Endodermal cell (in vitro differentiated cells): ENCODE measurements around the gene NEK9. TPM values are rescaled to one million over a fixed set of nuclear protein-coding genes. Genes with fewer than 3 reads are reported as not detected.

Experiments
- DNase-seq: peaks from one replicate; pipeline ENCODE4 v3.0.0-alpha.2; 2017
- H3K27ac ChIP-seq: 2 replicates; pipeline ENCODE4 v1.5.1; 2013; ENCODE audit warnings: mild to moderate bottlenecking, low read depth, low read length, moderate library complexity
- H3K27me3 ChIP-seq: 2 replicates; pipeline ENCODE4 v1.6.1; 2013; ENCODE audit warnings: mild to moderate bottlenecking, low read length, moderate library complexity; ENCODE audit not compliant: insufficient read depth, control insufficient read depth, poor library complexity, severe bottlenecking
- H3K36me3 ChIP-seq: 2 replicates; pipeline ENCODE4 v1.7.0; 2013; ENCODE audit warnings: mild to moderate bottlenecking, low read length, moderate library complexity; ENCODE audit not compliant: control insufficient read depth, insufficient read depth
- H3K4me1 ChIP-seq: one replicate; pipeline ENCODE4 v1.7.0; 2013; ENCODE audit warnings: low read length; ENCODE audit not compliant: control insufficient read depth, insufficient read depth
- H3K4me3 ChIP-seq: 2 replicates; pipeline ENCODE4 v1.5.1; 2013; ENCODE audit warnings: mild to moderate bottlenecking, low read length, moderate library complexity
- H3K9ac ChIP-seq: 2 replicates; pipeline ENCODE4 v1.6.1; 2013; ENCODE audit warnings: mild to moderate bottlenecking, low read length, moderate library complexity; ENCODE audit not compliant: poor library complexity, severe bottlenecking; ENCODE audit errors: extremely low read depth
- H3K9me3 ChIP-seq: 2 replicates; pipeline ENCODE4 v1.6.1; 2013; ENCODE audit warnings: mild to moderate bottlenecking, low read length, moderate library complexity; ENCODE audit not compliant: control insufficient read depth
- H3K27ac Mint-ChIP-seq: 2 replicates; pipeline ENCODE4 v1.8.0; 2020; ENCODE audit warnings: mixed read lengths
- H3K27me3 Mint-ChIP-seq: 2 replicates; pipeline ENCODE4 v1.8.0; 2021; ENCODE audit warnings: mild to moderate bottlenecking, mixed read lengths; ENCODE audit not compliant: insufficient read depth
- H3K36me3 Mint-ChIP-seq: 2 replicates; pipeline ENCODE4 v1.8.0; 2020; ENCODE audit warnings: low read depth, mixed read lengths
- H3K4me1 Mint-ChIP-seq: 2 replicates; pipeline ENCODE4 v1.8.0; 2020; ENCODE audit warnings: mixed read lengths
- H3K4me3 Mint-ChIP-seq: 2 replicates; pipeline ENCODE4 v1.8.0; 2020; ENCODE audit warnings: mild to moderate bottlenecking, moderate library complexity, mixed read lengths
- H3K9me3 Mint-ChIP-seq: 2 replicates; pipeline ENCODE4 v1.8.0; 2020; ENCODE audit warnings: mild to moderate bottlenecking, mixed read lengths
- WGBS, 2 experiments: methylation state at CpG; one replicate each; pipeline versions ENCODE4 v1.1.5 to v1.1.7; 2013; ENCODE audit warnings: missing lambda C conversion rate in 2 of 2, mixed read lengths in 1 of 2; ENCODE audit not compliant: insufficient coverage in 1 of 2, insufficient read length in 1 of 2; 5-methylcytosine and 5-hydroxymethylcytosine counted together
- total RNA-seq, 2 donors: library from RNA; stranded (reverse); fragmentation: NEBNext Ultra II Directional in 1 of 2; extraction: Animal tissue kit (Norgen Biotek cat#: 25700) in 1 of 2; gene quantifications; 2 replicates in 1 of 2; 3 replicates in 1 of 2; pipeline ENCODE4 v1.2.1, GENCODE V29; 2021
- TF ChIP-seq, protein P1 (sequence below): fragments of 200-600 bp; sonication (generic); conservative IDR thresholded peaks from 2 replicates; pipeline ENCODE4 v1.5.0; 2021; ENCODE audit warnings: antibody characterized with exemption, mild to moderate bottlenecking

The NEK9 gene
- total RNA-seq, 2 donors from 2014 or later: 74.1 to 97.5 TPM

DNA sequence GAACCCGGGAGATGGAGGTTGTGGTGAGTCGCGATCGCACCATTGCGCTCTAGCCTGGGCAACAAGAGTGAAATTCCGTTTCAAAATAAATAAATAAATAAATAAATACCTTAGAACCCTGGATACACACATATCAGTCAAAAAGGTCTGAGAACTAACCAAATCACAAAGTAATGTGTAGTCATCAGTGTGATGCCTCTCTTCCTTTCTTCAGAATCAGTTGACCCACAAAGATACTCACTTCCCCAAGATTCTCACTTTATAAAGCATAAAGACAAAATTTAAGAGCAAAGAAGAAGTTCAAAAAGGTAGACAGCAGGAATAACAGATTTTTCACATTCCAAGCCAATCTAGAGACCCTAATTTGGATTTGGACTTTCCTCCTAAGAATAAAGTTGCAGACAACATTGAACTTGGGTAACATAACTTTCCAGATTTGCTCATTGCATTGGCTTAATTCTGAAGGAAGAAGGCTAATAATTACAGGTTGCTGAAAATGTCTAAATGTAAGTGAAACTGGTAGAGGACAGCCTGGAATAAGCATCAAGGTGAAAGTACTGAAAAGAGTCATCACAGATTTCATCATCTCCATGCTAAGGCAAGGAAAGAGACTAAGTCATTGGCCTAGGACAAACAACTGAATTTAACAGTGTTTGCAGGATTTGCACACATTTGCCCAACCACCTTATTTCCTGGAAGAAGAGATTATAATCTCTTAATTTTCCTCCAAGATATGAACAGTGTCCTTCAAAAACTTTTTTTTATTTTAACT lies 32.2 kb upstream of the NEK9 start:
- H3K27ac ChIP-seq: no peak overlapping the region
- no peaks in the 10 kb centered on the region for H3K9me3 Mint-ChIP-seq
- no peak for DNase-seq
- H3K9ac ChIP-seq: no peak overlapping the region
- TF ChIP-seq, protein P1, sequence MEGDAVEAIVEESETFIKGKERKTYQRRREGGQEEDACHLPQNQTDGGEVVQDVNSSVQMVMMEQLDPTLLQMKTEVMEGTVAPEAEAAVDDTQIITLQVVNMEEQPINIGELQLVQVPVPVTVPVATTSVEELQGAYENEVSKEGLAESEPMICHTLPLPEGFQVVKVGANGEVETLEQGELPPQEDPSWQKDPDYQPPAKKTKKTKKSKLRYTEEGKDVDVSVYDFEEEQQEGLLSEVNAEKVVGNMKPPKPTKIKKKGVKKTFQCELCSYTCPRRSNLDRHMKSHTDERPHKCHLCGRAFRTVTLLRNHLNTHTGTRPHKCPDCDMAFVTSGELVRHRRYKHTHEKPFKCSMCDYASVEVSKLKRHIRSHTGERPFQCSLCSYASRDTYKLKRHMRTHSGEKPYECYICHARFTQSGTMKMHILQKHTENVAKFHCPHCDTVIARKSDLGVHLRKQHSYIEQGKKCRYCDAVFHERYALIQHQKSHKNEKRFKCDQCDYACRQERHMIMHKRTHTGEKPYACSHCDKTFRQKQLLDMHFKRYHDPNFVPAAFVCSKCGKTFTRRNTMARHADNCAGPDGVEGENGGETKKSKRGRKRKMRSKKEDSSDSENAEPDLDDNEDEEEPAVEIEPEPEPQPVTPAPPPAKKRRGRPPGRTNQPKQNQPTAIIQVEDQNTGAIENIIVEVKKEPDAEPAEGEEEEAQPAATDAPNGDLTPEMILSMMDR: no peak
- H3K36me3 ChIP-seq: peaks cover 13% of the 10 kb centered on the region
- H3K27ac Mint-ChIP-seq: no peak overlapping the region
- H3K9me3 ChIP-seq: no peaks in the 10 kb centered on the region
- H3K4me1 Mint-ChIP-seq: peaks cover 21% of the 10 kb centered on the region
- no peaks in the 10 kb centered on the region for H3K27me3 Mint-ChIP-seq
- 90 to 98% methylated on average over 3 to 4 of the region's 6 CpGs for WGBS, 2 experiments
- peaks cover 2% of the 10 kb centered on the region for H3K36me3 Mint-ChIP-seq
- no peaks in the 10 kb centered on the region for H3K27me3 ChIP-seq
- no peaks in the 10 kb centered on the region for H3K4me1 ChIP-seq
- H3K4me3 ChIP-seq: no peak overlapping the region
- H3K4me3 Mint-ChIP-seq: no peak overlapping the region

DNA sequence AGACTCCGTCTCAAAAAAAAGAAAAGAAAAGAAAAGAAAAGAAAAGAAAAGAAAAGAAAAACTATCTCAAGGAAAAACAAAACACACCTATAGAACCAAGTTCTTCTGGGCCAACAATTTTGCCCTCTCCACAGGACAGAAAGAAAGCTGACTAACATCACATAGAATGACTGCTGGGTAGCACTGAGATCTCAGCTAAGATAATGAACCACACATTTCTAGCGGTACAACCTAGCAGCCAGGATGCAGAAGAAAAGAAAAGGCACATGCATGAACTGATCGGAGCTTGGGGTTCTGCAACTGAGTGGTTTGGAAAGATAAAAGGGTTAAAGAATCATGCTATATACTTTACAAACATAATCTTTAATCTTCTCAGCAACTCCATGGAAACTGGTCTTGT lies 30.1 kb upstream of the NEK9 start:
- H3K36me3 ChIP-seq: peaks cover 17% of the 10 kb centered on the region
- H3K9me3 Mint-ChIP-seq: no peaks in the 10 kb centered on the region
- H3K36me3 Mint-ChIP-seq: peaks cover 4% of the 10 kb centered on the region
- H3K9me3 ChIP-seq: no peaks in the 10 kb centered on the region
- 94% methylated on average over 1 of the region's 3 CpGs; no CpG with 5 or more reads in 1 of the 2 experiments for WGBS, 2 experiments
- DNase-seq: no peak
- peak overlapping the region; percentile 45 for H3K27ac Mint-ChIP-seq
- peaks cover 29% of the 10 kb centered on the region for H3K4me1 Mint-ChIP-seq
- no peak overlapping the region for H3K27ac ChIP-seq
- H3K9ac ChIP-seq: no peak overlapping the region
- no peaks in the 10 kb centered on the region for H3K4me1 ChIP-seq
- no peak overlapping the region for H3K4me3 Mint-ChIP-seq
- no peaks in the 10 kb centered on the region for H3K27me3 Mint-ChIP-seq
- no peak overlapping the region for H3K4me3 ChIP-seq
- no peaks in the 10 kb centered on the region for H3K27me3 ChIP-seq
- TF ChIP-seq, protein P1: no peak

DNA sequence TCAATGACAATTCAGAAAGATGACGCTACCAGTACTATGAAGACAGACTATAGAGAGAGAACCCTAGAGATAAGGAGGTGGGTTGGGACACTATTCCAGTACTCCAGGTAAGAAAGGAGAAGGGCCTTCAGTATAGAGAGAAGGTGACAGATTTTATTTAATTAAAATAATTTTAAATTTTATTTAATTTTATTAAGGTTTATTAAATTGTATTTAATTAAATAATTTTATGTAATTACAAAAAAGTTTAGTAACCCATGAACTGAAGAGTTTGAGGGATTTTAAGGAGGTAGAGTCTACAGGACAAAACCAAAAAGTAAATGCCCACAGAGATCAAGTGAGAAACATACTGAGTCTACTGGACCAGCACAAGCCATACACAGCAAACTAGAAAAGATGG lies 29.3 kb upstream of the NEK9 start:
- H3K4me3 ChIP-seq: no peak overlapping the region
- no peaks in the 10 kb centered on the region for H3K9me3 ChIP-seq
- Mint-ChIP-seq H3K36me3 (peaks cover 10% of the 10 kb centered on the region), H3K4me1 (peaks cover 21% of the 10 kb centered on the region), H3K27ac (no peak overlapping the region), H3K9me3 (no peaks in the 10 kb centered on the region), H3K4me3 (no peak overlapping the region), H3K27me3 (no peaks in the 10 kb centered on the region)
- WGBS, 2 experiments: 100% methylated on average over 1 of the region's 1 CpG
- TF ChIP-seq, protein P1: no peak
- H3K36me3 ChIP-seq: peaks cover 20% of the 10 kb centered on the region
- no peak overlapping the region for H3K27ac ChIP-seq
- H3K27me3 ChIP-seq: no peaks in the 10 kb centered on the region
- no peak overlapping the region for H3K9ac ChIP-seq
- H3K4me1 ChIP-seq: no peaks in the 10 kb centered on the region
- no peak for DNase-seq
